Gastroesophageal sphincter (tissue), 3 donors: ENCODE measurements around the gene ITCH.

Source experiments
- EP300 ChIP-seq: sonication (generic); formaldehyde crosslinking; IDR thresholded peaks from one replicate; pipeline ENCODE4 v1.6.1; 2017; ENCODE audit warnings: antibody characterized with exemption, mild to moderate bottlenecking
- POLR2A ChIP-seq, 2 donors: fragments of 450-650 bp; IDR thresholded peaks; one replicate each; pipeline ENCODE4 v1.6.1; 2017; ENCODE audit warnings: antibody characterized with exemption in 2 of 2, mild to moderate bottlenecking in 2 of 2, moderate library complexity in 1 of 2
- TF ChIP-seq, protein P1 (sequence below), 4 experiments: fragments of 200-600 bp in 2 of 4; fragments of 450-650 bp in 2 of 4; sonication (generic) in 1 of 4; IDR thresholded peaks; one replicate each; pipeline ENCODE4 v1.5.1; 2017 to 2019; ENCODE audit warnings: antibody characterized with exemption in 4 of 4, mild to moderate bottlenecking in 2 of 4, moderate library complexity in 2 of 4

DNA sequence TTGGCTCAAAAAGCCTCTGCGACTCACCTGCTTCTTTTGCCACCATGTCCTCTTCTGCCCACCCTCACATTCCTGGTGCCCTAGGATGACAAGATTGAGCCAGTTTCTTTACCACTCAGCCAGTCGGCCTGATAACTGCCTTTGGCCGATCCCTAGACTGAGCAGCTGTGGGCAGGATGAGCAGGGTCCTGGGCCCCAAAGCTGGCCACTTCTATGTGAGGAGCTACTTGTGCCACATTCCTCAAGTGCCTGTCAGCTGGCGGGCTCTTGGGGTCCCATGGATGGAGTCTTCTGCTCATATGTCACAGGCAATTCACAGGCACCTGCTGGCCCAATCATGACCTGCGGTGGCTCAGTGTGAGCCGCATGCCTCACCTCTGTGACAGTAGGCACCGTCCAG lies 169.7 kb downstream of the ITCH start:
- TF ChIP-seq, protein P1, sequence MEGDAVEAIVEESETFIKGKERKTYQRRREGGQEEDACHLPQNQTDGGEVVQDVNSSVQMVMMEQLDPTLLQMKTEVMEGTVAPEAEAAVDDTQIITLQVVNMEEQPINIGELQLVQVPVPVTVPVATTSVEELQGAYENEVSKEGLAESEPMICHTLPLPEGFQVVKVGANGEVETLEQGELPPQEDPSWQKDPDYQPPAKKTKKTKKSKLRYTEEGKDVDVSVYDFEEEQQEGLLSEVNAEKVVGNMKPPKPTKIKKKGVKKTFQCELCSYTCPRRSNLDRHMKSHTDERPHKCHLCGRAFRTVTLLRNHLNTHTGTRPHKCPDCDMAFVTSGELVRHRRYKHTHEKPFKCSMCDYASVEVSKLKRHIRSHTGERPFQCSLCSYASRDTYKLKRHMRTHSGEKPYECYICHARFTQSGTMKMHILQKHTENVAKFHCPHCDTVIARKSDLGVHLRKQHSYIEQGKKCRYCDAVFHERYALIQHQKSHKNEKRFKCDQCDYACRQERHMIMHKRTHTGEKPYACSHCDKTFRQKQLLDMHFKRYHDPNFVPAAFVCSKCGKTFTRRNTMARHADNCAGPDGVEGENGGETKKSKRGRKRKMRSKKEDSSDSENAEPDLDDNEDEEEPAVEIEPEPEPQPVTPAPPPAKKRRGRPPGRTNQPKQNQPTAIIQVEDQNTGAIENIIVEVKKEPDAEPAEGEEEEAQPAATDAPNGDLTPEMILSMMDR (IDR thresholded peaks at IDR 0.05), result no peak
- TF ChIP-seq POLR2A (IDR thresholded peaks at IDR 0.05) (no peak), EP300 (no peak)
